Osteocyte (in vitro differentiated cells): ENCODE measurements around the gene CDH4. TPM values are rescaled to one million over a fixed set of nuclear protein-coding genes. Genes with fewer than 3 reads are reported as not detected.

Experiments used
- DNase-seq: peaks from one replicate; pipeline ENCODE4 v3.0.0; 2021; ENCODE audit warnings: mixed read lengths; ENCODE audit not compliant: unreplicated experiment; ENCODE audit errors: extremely low spot score
- H3K27ac Mint-ChIP-seq: one replicate; pipeline ENCODE4 v1.8.0; 2021; ENCODE audit warnings: mild to moderate bottlenecking, mixed read lengths; ENCODE audit not compliant: unreplicated experiment
- H3K27me3 Mint-ChIP-seq: one replicate; pipeline ENCODE4 v1.8.0; 2021; ENCODE audit warnings: mixed read lengths; ENCODE audit not compliant: unreplicated experiment
- H3K36me3 Mint-ChIP-seq: one replicate; pipeline ENCODE4 v1.8.0; 2021; ENCODE audit warnings: mixed read lengths; ENCODE audit not compliant: unreplicated experiment
- H3K4me1 Mint-ChIP-seq: one replicate; pipeline ENCODE4 v1.8.0; 2021; ENCODE audit warnings: mixed read lengths; ENCODE audit not compliant: unreplicated experiment
- H3K4me3 Mint-ChIP-seq: one replicate; pipeline ENCODE4 v1.8.0; 2021; ENCODE audit warnings: mild to moderate bottlenecking, moderate library complexity, mixed read lengths; ENCODE audit not compliant: unreplicated experiment
- H3K9me3 Mint-ChIP-seq: one replicate; pipeline ENCODE4 v1.8.0; 2021; ENCODE audit warnings: mixed read lengths; ENCODE audit not compliant: unreplicated experiment
- total RNA-seq: library from RNA; stranded (reverse); gene quantifications from 2 replicates; pipeline ENCODE4 v1.2.1, GENCODE V29; 2021
- TF ChIP-seq, protein P1 (sequence below): fragments of 200-600 bp; sonication (generic); IDR thresholded peaks from 2 replicates; pipeline ENCODE4 v1.5.0; 2021; ENCODE audit warnings: antibody characterized with exemption, mild to moderate bottlenecking, moderate library complexity

The CDH4 gene
- total RNA-seq, 1 donor from 2014 or later: 1.3 TPM

DNA sequence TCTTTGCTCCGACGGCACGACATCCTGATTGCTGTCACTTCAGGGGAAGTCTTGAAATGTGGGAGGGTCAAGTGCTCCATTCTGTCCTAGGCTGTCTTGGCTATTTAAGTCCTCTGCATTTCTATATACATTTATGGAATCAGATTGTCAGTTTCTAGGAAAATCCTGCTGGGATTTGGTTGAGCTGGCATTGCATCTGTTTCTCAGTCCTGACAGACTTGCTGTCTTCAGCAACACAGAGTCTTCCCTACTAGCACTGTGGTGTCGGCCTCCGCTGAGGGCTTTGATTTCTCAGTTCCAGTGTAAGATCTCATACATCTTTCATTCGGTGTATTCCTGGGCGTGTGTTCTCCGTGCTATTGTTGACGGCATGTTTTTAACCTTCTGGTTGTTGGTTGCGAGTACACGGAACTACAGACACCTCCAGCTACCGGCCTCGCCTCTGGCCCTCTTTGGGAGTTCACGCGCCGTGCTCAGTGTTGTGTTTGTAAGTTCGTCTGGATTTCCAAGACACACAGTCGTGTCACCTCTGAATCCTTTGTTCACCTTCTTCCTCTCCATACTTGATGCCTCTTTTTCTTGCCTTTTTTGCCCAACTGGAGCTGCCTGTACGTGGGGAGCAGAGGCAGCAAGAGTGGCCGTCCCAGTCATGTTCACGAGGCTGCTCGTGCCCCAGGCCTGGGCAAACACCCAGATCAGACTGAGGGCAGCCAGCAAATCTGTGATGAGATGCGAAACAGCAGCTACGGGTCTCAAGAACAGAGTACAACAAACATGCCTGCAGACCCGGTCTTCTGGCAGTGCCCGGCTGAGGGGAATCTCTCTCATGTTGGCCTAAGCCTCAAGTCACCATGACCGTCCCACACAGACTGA lies 720.8 kb downstream of the CDH4 start:
- no peaks in the 10 kb centered on the region for H3K27me3 Mint-ChIP-seq
- TF ChIP-seq, protein P1, sequence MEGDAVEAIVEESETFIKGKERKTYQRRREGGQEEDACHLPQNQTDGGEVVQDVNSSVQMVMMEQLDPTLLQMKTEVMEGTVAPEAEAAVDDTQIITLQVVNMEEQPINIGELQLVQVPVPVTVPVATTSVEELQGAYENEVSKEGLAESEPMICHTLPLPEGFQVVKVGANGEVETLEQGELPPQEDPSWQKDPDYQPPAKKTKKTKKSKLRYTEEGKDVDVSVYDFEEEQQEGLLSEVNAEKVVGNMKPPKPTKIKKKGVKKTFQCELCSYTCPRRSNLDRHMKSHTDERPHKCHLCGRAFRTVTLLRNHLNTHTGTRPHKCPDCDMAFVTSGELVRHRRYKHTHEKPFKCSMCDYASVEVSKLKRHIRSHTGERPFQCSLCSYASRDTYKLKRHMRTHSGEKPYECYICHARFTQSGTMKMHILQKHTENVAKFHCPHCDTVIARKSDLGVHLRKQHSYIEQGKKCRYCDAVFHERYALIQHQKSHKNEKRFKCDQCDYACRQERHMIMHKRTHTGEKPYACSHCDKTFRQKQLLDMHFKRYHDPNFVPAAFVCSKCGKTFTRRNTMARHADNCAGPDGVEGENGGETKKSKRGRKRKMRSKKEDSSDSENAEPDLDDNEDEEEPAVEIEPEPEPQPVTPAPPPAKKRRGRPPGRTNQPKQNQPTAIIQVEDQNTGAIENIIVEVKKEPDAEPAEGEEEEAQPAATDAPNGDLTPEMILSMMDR: no peak
- no peaks in the 10 kb centered on the region for H3K4me1 Mint-ChIP-seq
- DNase-seq: no peak
- peaks cover 28% of the 10 kb centered on the region for H3K36me3 Mint-ChIP-seq
- no peak overlapping the region for H3K4me3 Mint-ChIP-seq
- H3K9me3 Mint-ChIP-seq: no peaks in the 10 kb centered on the region
- no peak overlapping the region for H3K27ac Mint-ChIP-seq

DNA sequence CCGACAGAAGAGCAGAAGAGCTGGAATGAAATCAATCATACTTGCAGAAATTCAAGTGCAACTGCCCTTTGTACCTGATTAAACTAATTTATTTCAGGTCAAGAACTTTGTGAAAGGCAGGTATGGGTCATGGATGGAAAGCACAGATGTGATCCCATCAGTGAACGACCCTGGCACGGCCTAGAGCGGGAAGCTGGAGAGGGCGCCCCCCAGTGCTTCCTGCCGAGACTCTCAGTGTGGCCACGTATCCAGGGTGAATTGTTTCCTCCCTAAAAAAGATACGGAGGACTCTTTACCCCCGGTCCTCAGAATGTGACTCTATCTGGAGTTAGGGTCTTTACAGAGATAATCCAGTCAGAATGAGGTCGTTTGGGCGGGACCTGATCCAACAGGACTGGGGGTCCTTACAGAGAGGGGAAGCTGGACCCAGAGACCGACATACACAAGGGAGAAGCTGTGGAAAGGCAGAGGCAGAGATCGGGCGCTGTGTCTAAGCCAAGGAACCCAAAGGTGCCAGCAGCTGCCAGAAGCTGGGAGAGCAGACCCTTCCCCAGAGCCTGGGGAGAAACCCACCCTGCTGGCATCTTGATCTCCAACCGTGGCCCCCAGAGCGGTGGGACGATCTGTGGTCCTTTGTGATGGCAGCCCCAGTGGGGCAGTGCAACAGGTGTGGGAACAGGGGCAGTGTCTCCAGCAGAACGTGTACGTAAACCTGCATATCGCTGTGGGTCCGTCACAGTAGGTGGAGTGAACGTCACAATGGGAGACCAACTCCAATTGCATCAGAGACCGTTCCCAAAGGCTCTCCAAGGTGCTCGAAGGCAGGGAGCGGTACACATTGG lies 721.7 kb downstream of the CDH4 start:
- Mint-ChIP-seq H3K9me3 (no peaks in the 10 kb centered on the region), H3K36me3 (peaks cover 28% of the 10 kb centered on the region), H3K27ac (no peak overlapping the region), H3K27me3 (no peaks in the 10 kb centered on the region), H3K4me3 (no peak overlapping the region), H3K4me1 (no peaks in the 10 kb centered on the region)
- TF ChIP-seq, protein P1: no peak
- DNase-seq: no peak

DNA sequence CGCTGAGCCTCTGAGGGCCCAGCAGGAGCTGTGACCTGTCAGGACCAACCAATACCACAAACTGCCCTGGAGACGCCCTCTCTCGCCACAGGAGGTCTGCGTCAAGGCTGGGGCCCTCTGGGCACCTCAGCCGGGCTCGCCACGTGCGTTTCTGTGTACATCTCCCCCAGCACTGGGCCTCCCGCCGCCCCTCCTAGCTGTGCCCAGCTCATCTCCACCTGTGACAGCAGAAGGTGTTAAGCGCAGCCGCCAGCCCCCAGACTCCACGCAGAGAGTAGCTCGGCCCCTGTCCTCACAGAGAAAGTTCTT lies 722.2 kb downstream of the CDH4 start:
- Mint-ChIP-seq H3K4me3 (no peak overlapping the region), H3K27ac (no peak overlapping the region), H3K9me3 (no peaks in the 10 kb centered on the region), H3K4me1 (no peaks in the 10 kb centered on the region), H3K27me3 (no peaks in the 10 kb centered on the region), H3K36me3 (peaks cover 31% of the 10 kb centered on the region)
- no peak for DNase-seq
- TF ChIP-seq, protein P1: no peak

DNA sequence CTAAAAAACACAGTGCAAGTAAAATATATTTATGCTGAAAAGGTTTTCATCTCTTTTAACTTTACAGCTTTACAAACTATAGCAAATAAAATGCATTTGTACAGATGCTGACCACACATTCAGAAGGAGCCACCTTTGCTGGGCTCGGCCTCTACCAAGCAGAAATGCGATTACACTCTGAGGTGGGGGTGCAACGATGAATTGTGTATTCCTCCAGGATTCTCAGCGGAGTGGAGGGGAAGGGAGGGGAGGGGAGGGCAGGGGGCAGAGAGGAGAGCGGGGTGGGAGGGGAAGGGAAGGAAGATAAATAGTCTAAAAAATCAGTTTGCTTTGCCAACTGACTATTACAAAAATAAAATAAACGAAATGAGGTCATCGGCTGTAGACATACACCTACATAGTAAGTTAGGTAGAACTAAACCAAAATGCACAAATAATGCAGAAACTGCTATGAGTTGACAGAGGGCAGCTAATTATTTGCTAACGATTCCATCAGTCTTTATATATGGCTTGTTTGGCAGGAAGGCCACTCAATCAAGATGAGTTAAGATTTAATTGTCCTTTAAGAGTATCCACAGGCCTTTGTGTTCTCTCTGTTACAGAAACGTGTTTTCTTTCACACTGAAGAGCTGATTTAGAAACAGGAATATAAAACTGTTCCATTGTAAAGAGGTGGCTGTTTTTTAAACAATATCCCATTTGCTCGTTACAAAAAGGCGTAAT lies 723.5 kb downstream of the CDH4 start:
- Mint-ChIP-seq H3K36me3 (peaks cover 31% of the 10 kb centered on the region), H3K9me3 (no peaks in the 10 kb centered on the region), H3K27me3 (no peaks in the 10 kb centered on the region), H3K4me3 (no peak overlapping the region), H3K4me1 (no peaks in the 10 kb centered on the region), H3K27ac (no peak overlapping the region)
- DNase-seq: no peak
- TF ChIP-seq, protein P1: no peak
